HepG2 (cell line): ENCODE results near the gene RAD17. TPM values are rescaled to one million over a fixed set of nuclear protein-coding genes. Genes with fewer than 3 reads are reported as not detected.
A peak's percentile ranks its signal among the peaks of the same experiment; 100 is the strongest.

Experiments
- ATF1 ChIP-seq: IDR thresholded peaks from 2 replicates; pipeline ENCODE4 v1.6.1; 2016; ENCODE audit warnings: mild to moderate bottlenecking, control low read depth
- CEBPG ChIP-seq: IDR thresholded peaks from 2 replicates; pipeline ENCODE4 v1.6.1; 2016
- CHD4 ChIP-seq: fragments of 200-600 bp; sonication (generic); IDR thresholded peaks from 2 replicates; pipeline ENCODE4 v1.7.0; 2017; ENCODE audit warnings: mild to moderate bottlenecking, low read length, borderline replicate concordance
- GABPA ChIP-seq, 2 experiments: IDR thresholded peaks; 2 replicates each; pipeline ENCODE4 v1.6.1; 2011 to 2016; ENCODE audit warnings: low read depth in 2 of 2, low read length in 1 of 2, missing biosample characterization in 1 of 2, missing genetic modification characterization in 1 of 2
- GATAD2A ChIP-seq: IDR thresholded peaks from 2 replicates; pipeline ENCODE4 v1.6.1; 2016
- GFI1 ChIP-seq: sonication (generic); formaldehyde crosslinking; IDR thresholded peaks from 2 replicates; pipeline ENCODE4 v1.5.0; 2020; ENCODE audit warnings: missing genetic modification reagents, mild to moderate bottlenecking, borderline replicate concordance
- JDP2 ChIP-seq: sonication (generic); formaldehyde crosslinking; IDR thresholded peaks from 2 replicates; pipeline ENCODE4 v1.8.1; 2022; ENCODE audit warnings: missing genetic modification reagents, borderline replicate concordance
- KAT7 ChIP-seq: IDR thresholded peaks from 2 replicates; pipeline ENCODE4 v1.6.1; 2018; ENCODE audit warnings: borderline replicate concordance, missing compliant biosample characterization
- MEIS1 ChIP-seq: sonication (generic); formaldehyde crosslinking; IDR thresholded peaks from 2 replicates; pipeline ENCODE4 v1.9.0; 2021; ENCODE audit warnings: mild to moderate bottlenecking, missing genetic modification reagents, moderate library complexity, borderline replicate concordance
- MIXL1 ChIP-seq: IDR thresholded peaks from 2 replicates; pipeline ENCODE4 v1.6.1; 2016
- MXI1 ChIP-seq: IDR thresholded peaks from 3 replicates; pipeline ENCODE4 v1.6.1; 2012; ENCODE audit warnings: low read depth, low read length, inconsistent platforms, borderline replicate concordance
- SIN3A ChIP-seq: IDR thresholded peaks from 2 replicates; pipeline ENCODE4 v1.6.1; 2011; ENCODE audit warnings: low read depth, mild to moderate bottlenecking, control low read depth, low read length, borderline replicate concordance
- SRSF9 ChIP-seq: fragments of 200-400 bp; formaldehyde crosslinking; IDR thresholded peaks from 2 replicates; pipeline ENCODE4 v1.6.1; 2018; ENCODE audit warnings: borderline replicate concordance, mild to moderate bottlenecking, low read depth, low read length; ENCODE audit not compliant: insufficient read depth, poor library complexity, severe bottlenecking
- TEAD2 ChIP-seq: sonication (generic); formaldehyde crosslinking; IDR thresholded peaks from 2 replicates; pipeline ENCODE4 v1.9.0; 2021; ENCODE audit warnings: missing genetic modification reagents
- WIZ ChIP-seq: sonication (generic); formaldehyde crosslinking; IDR thresholded peaks from 2 replicates; pipeline ENCODE4 v1.5.1; 2020; ENCODE audit warnings: mild to moderate bottlenecking, missing genetic modification reagents
- ZBTB43 ChIP-seq: sonication (generic); formaldehyde crosslinking; conservative IDR thresholded peaks from 2 replicates; pipeline ENCODE4 v1.4.0; 2020; ENCODE audit warnings: missing genetic modification reagents
- ZFP82 ChIP-seq: sonication (generic); formaldehyde crosslinking; IDR thresholded peaks from 2 replicates; pipeline ENCODE4 v1.5.1; 2020; ENCODE audit warnings: mild to moderate bottlenecking, missing genetic modification reagents, borderline replicate concordance
- ZNF24 ChIP-seq: fragments of 450-650 bp; IDR thresholded peaks from 2 replicates; pipeline ENCODE4 v1.6.1; 2017; ENCODE audit warnings: antibody characterized with exemption, mild to moderate bottlenecking
- ZNF350 ChIP-seq: sonication (generic); formaldehyde crosslinking; IDR thresholded peaks from 2 replicates; pipeline ENCODE4 v1.4.0; 2020; ENCODE audit warnings: mild to moderate bottlenecking, low read depth, missing genetic modification reagents, borderline replicate concordance
- ZNF572 ChIP-seq: sonication (generic); formaldehyde crosslinking; IDR thresholded peaks from 2 replicates; pipeline ENCODE4 v1.5.1; 2020; ENCODE audit warnings: mild to moderate bottlenecking, missing genetic modification reagents
- ZNF629 ChIP-seq: sonication (generic); formaldehyde crosslinking; conservative IDR thresholded peaks from 2 replicates; pipeline ENCODE4 v1.5.0; 2020; ENCODE audit warnings: missing genetic modification reagents
- polyA plus RNA-seq, 8 experiments: library from polyadenylated mRNA; depleted of rRNA in 3 of 8; stranded (reverse) in 7 of 8; unstranded in 1 of 8; fragments of >200 nt; fragmentation: Illumina TruSeq in 4 of 8; extraction: Trizol in 4 of 8; gene quantifications; 2 replicates each; pipeline versions ENCODE4 v1.2.1 to v1.2.3, GENCODE V29; 2011 to 2016; ENCODE audit warnings: low read depth in 4 of 8, missing spikeins in 1 of 8, mixed read lengths in 1 of 8; ENCODE audit not compliant: insufficient read depth in 1 of 8
- total RNA-seq, 5 experiments: library from RNA; depleted of rRNA; stranded (reverse); fragments of >200 nt; fragmentation: Illumina TruSeq; extraction: Trizol; gene quantifications; 2 replicates each; pipeline ENCODE4 v1.2.3, GENCODE V29; 2016; ENCODE audit warnings: low read depth in 1 of 5
- TF ChIP-seq, protein P1 (sequence below): sonication (generic); formaldehyde crosslinking; IDR thresholded peaks from 2 replicates; pipeline ENCODE4 v1.4.0; 2020; ENCODE audit warnings: missing genetic modification reagents

Gene RAD17
- total and polyA plus RNA-seq, 2 of the 13 experiments (the other 11 are each of a cell fraction or from before 2014, with no cell fraction given) = 24.0 to 25.9 TPM

DNA sequence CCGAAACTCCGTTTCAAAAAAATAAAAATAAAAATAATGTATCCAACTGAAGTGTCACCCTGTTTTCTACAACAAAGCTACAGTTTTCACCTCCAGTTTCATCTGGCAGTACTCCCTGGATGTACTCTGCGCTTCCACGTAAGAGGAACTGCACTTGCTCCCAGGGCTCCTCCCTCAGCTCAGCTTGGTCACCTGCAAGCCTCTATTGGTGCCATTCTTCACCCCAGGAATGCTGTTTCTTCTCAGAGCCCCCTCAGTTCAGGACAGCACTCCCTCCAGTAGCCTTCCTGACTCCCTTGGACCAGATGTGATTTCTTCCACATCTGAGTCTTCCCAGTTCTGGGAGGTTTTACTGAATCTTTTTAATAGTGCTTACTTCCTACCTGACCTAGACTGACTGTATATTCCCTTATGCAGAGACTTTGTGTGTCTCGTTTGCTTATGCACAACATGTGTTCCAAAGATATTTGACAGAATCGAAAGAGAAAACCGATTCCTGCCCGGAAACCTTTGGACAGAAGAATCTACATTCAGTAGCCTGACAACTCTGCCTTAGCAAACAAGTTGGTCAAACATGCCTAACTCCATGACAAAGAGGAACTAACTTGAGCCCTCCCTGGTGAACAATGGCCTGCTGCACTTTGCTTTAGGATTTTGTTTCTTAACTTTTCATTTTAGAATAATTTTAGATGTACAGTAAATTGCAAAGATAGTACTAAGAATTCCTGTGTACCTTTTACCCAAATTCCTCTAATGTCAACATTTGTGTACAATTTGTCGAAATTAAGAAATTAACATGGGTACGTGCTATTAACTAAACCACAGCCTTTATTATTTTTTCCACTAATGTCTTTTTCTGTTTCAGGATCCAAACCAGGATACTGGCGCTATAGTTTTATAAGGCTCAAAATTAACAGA, 37.8 kb upstream of the RAD17 start (continued):
- TF ChIP-seq ATF1 (CRISPR knock-in tag) = 0 out of 2 replicates have a peak, but pooled peaks have one; percentile 47
- no peak for TF ChIP-seq JDP2 (CRISPR knock-in tag)
- no peak for TF ChIP-seq CEBPG (CRISPR knock-in tag)
- no peak for TF ChIP-seq ZNF350
- 0 out of 2 replicates have a peak, but pooled peaks have one; percentile 18 for TF ChIP-seq MIXL1 (CRISPR knock-in tag)
- peak; percentile 65 for TF ChIP-seq GATAD2A (CRISPR knock-in tag)
- TF ChIP-seq ZNF629 (CRISPR knock-in tag) = no peak
- no peak for TF ChIP-seq ZNF24
- no peak for TF ChIP-seq KAT7 (CRISPR knock-in tag)
- no peak for TF ChIP-seq GFI1
- 0 out of 2 replicates have a peak, but pooled peaks have one; percentile 1 for TF ChIP-seq WIZ (CRISPR knock-in tag)
- TF ChIP-seq TEAD2 (CRISPR knock-in tag) = no peak
- no peak; the same call in 2 of the 3 replicates for TF ChIP-seq MXI1
- TF ChIP-seq ZNF572 = no peak
- TF ChIP-seq ZFP82 (CRISPR knock-in tag) = 0 out of 2 replicates have a peak, but pooled peaks have one; percentile 7
- no peak for TF ChIP-seq GABPA (IDR thresholded peaks at IDR 0.05; ENCODE audit: low read depth, low read length)
- peak; percentile 7; the same call in 1 of the 2 replicates for TF ChIP-seq GABPA (CRISPR knock-in tag; IDR thresholded peaks at IDR 0.05; ENCODE audit: low read depth)
- TF ChIP-seq SRSF9 = no peak
- TF ChIP-seq, protein P1, sequence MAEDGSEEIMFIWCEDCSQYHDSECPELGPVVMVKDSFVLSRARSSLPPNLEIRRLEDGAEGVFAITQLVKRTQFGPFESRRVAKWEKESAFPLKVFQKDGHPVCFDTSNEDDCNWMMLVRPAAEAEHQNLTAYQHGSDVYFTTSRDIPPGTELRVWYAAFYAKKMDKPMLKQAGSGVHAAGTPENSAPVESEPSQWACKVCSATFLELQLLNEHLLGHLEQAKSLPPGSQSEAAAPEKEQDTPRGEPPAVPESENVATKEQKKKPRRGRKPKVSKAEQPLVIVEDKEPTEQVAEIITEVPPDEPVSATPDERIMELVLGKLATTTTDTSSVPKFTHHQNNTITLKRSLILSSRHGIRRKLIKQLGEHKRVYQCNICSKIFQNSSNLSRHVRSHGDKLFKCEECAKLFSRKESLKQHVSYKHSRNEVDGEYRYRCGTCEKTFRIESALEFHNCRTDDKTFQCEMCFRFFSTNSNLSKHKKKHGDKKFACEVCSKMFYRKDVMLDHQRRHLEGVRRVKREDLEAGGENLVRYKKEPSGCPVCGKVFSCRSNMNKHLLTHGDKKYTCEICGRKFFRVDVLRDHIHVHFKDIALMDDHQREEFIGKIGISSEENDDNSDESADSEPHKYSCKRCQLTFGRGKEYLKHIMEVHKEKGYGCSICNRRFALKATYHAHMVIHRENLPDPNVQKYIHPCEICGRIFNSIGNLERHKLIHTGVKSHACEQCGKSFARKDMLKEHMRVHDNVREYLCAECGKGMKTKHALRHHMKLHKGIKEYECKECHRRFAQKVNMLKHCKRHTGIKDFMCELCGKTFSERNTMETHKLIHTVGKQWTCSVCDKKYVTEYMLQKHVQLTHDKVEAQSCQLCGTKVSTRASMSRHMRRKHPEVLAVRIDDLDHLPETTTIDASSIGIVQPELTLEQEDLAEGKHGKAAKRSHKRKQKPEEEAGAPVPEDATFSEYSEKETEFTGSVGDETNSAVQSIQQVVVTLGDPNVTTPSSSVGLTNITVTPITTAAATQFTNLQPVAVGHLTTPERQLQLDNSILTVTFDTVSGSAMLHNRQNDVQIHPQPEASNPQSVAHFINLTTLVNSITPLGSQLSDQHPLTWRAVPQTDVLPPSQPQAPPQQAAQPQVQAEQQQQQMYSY = 0 out of 2 replicates have a peak, but pooled peaks have one; percentile 12
- no peak for TF ChIP-seq ZBTB43
- TF ChIP-seq MEIS1 = no peak
- TF ChIP-seq SIN3A = peak; percentile 21; the same call in 1 of the 2 replicates
- TF ChIP-seq CHD4 = no peak
